OCI-LY7 (cell line): ENCODE measurements around the gene GAGE13.

ENCODE experiments used
- EZH2phosphoT487 ChIP-seq: fragments of 200-600 bp; sonication (generic); IDR thresholded peaks from 2 replicates; pipeline ENCODE4 v1.6.1; 2018; ENCODE audit warnings: low read depth, borderline replicate concordance, mild to moderate bottlenecking, mixed run types, antibody characterized with exemption, low read length, moderate library complexity, mixed read lengths
- TF ChIP-seq, protein P1 (sequence below): fragments of 200-600 bp; sonication (generic); conservative IDR thresholded peaks from 2 replicates; pipeline ENCODE4 v1.5.1; 2014; ENCODE audit warnings: mild to moderate bottlenecking, antibody characterized with exemption, low read length, moderate library complexity, mixed read lengths

- TF ChIP-seq, protein P1, sequence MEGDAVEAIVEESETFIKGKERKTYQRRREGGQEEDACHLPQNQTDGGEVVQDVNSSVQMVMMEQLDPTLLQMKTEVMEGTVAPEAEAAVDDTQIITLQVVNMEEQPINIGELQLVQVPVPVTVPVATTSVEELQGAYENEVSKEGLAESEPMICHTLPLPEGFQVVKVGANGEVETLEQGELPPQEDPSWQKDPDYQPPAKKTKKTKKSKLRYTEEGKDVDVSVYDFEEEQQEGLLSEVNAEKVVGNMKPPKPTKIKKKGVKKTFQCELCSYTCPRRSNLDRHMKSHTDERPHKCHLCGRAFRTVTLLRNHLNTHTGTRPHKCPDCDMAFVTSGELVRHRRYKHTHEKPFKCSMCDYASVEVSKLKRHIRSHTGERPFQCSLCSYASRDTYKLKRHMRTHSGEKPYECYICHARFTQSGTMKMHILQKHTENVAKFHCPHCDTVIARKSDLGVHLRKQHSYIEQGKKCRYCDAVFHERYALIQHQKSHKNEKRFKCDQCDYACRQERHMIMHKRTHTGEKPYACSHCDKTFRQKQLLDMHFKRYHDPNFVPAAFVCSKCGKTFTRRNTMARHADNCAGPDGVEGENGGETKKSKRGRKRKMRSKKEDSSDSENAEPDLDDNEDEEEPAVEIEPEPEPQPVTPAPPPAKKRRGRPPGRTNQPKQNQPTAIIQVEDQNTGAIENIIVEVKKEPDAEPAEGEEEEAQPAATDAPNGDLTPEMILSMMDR, result no peak
- TF ChIP-seq EZH2phosphoT487, result no peak
These were observed 21.0 kb upstream of the GAGE13 start for GRCh38 chrX:49310371-49310770.
